Osteoblast (primary cell): Measurements from ENCODE around the gene TMEM45A. TPM values are rescaled to one million over a fixed set of nuclear protein-coding genes. Genes with fewer than 3 reads are reported as not detected.

Experiments used
- DNase-seq: peaks from one replicate; pipeline ENCODE4 v3.0.0; 2011; ENCODE audit warnings: low spot score, mixed read lengths; ENCODE audit not compliant: insufficient read length; ENCODE audit errors: missing footprints
- H2AFZ ChIP-seq: 2 replicates; pipeline ENCODE4 v1.6.0; 2011; ENCODE audit warnings: mild to moderate bottlenecking, low read length
- H3K27ac ChIP-seq: 2 replicates; pipeline ENCODE4 v1.5.1; 2011; ENCODE audit warnings: mild to moderate bottlenecking, low read depth, low read length, moderate library complexity
- H3K27me3 ChIP-seq: 2 replicates; pipeline ENCODE4 v1.6.0; 2012; ENCODE audit warnings: mild to moderate bottlenecking, control low read depth, inconsistent platforms, low read length, moderate library complexity; ENCODE audit not compliant: insufficient read depth
- H3K36me3 ChIP-seq: 2 replicates; pipeline ENCODE4 v1.5.1; 2011; ENCODE audit warnings: mild to moderate bottlenecking, low read length, control low read depth, moderate library complexity; ENCODE audit not compliant: insufficient read depth
- H3K4me1 ChIP-seq: 2 replicates; pipeline ENCODE4 v1.5.1; 2011; ENCODE audit warnings: mild to moderate bottlenecking, low read length, control low read depth, moderate library complexity; ENCODE audit not compliant: insufficient read depth
- H3K4me2 ChIP-seq: 2 replicates; pipeline ENCODE4 v1.6.0; 2011; ENCODE audit warnings: mild to moderate bottlenecking, low read length; ENCODE audit not compliant: insufficient read depth
- H3K4me3 ChIP-seq: fragments of 200-600 bp; sonication (generic); 3 replicates; pipeline ENCODE4 v1.5.1; 2012; ENCODE audit warnings: mild to moderate bottlenecking, low read length, inconsistent platforms; ENCODE audit not compliant: insufficient read depth
- H3K79me2 ChIP-seq: 2 replicates; pipeline ENCODE4 v1.6.0; 2012; ENCODE audit warnings: mild to moderate bottlenecking, low read length, control low read depth, inconsistent platforms; ENCODE audit not compliant: insufficient read depth
- H3K9me3 ChIP-seq: 2 replicates; pipeline ENCODE4 v1.5.1; 2011; ENCODE audit warnings: low read depth, low read length, control low read depth
- H4K20me1 ChIP-seq: 2 replicates; pipeline ENCODE4 v1.6.0; 2012; ENCODE audit warnings: mild to moderate bottlenecking, low read length, control low read depth; ENCODE audit not compliant: insufficient read depth
- CTCF ChIP-seq: IDR thresholded peaks from 2 replicates; pipeline ENCODE4 v1.5.1; 2011; ENCODE audit warnings: mild to moderate bottlenecking, low read depth, low read length, moderate library complexity; ENCODE audit errors: extremely low read depth
- total RNA-seq: library from RNA; depleted of rRNA; stranded (reverse); fragments of >200 nt; gene quantifications from 2 replicates; pipeline ENCODE4 v1.2.3, GENCODE V29; 2012

Gene TMEM45A
- total RNA-seq, 1 donor = 35.5 TPM

GRCh38 chr3:100603469-100603868, 111.0 kb downstream of the TMEM45A start:
- Histone ChIP-seq H3K4me3 (no peak overlapping the region), H3K4me2 (peak overlapping the region; percentile 69)

GRCh38 chr3:100605358-100605757, 112.9 kb downstream of the TMEM45A start:
- no peak overlapping the region for H3K4me2 ChIP-seq
- H2AFZ ChIP-seq = no peak overlapping the region
- H3K27me3 ChIP-seq = peaks cover 25% of the 10 kb centered on the region
- no peaks in the 10 kb centered on the region for H3K36me3 ChIP-seq
- no peaks in the 10 kb centered on the region for H3K79me2 ChIP-seq
- no peak for DNase-seq
- no peak overlapping the region for H3K27ac ChIP-seq
- H3K9me3 ChIP-seq = no peaks in the 10 kb centered on the region
- H3K4me1 ChIP-seq = peaks cover 11% of the 10 kb centered on the region
- H4K20me1 ChIP-seq = no peaks in the 10 kb centered on the region
- H3K4me3 ChIP-seq = no peak overlapping the region
- TF ChIP-seq CTCF = no peak

More at GRCh38 chr3:100603469-100603868, 111.0 kb downstream of the TMEM45A start:
- H3K27me3 ChIP-seq = peaks cover 8% of the 10 kb centered on the region
- no peaks in the 10 kb centered on the region for H3K79me2 ChIP-seq
- peak; percentile 29 for DNase-seq
- H4K20me1 ChIP-seq = no peaks in the 10 kb centered on the region
- no peak overlapping the region for H3K27ac ChIP-seq
- H3K9me3 ChIP-seq = no peaks in the 10 kb centered on the region
- H3K4me1 ChIP-seq = peaks cover 11% of the 10 kb centered on the region
- TF ChIP-seq CTCF = peak; percentile 67
- peak overlapping the region; percentile 53 for H2AFZ ChIP-seq
- H3K36me3 ChIP-seq = no peaks in the 10 kb centered on the region

GRCh38 chr3:100606894-100607512, 114.6 kb downstream of the TMEM45A start:
- no peak overlapping the region for H2AFZ ChIP-seq
- H3K36me3 ChIP-seq = no peaks in the 10 kb centered on the region
- no peaks in the 10 kb centered on the region for H4K20me1 ChIP-seq
- H3K9me3 ChIP-seq = no peaks in the 10 kb centered on the region
- no peak overlapping the region for H3K27ac ChIP-seq
- no peak overlapping the region for H3K4me2 ChIP-seq
- H3K4me1 ChIP-seq = peaks cover 11% of the 10 kb centered on the region
- no peaks in the 10 kb centered on the region for H3K79me2 ChIP-seq
- TF ChIP-seq CTCF = peak; percentile 18
- no peak for DNase-seq
- no peak overlapping the region for H3K4me3 ChIP-seq
- H3K27me3 ChIP-seq = peaks cover 36% of the 10 kb centered on the region

- Histone ChIP-seq H4K20me1 (no peaks in the 10 kb centered on the region), H3K4me2 (no peak within 1 kb of the TSS), H3K4me1 (no peaks in the 10 kb centered on the region), H3K79me2 (no peaks in the 10 kb centered on the region), H3K27ac (no peak within 1 kb of the TSS), H2AFZ (no peak within 1 kb of the TSS), H3K27me3 (peaks cover 41% of the 10 kb centered on the region), H3K4me3 (no peak within 1 kb of the TSS), H3K36me3 (no peaks in the 10 kb centered on the region), H3K9me3 (no peaks in the 10 kb centered on the region)
- no peak for DNase-seq
- no peak for TF ChIP-seq CTCF
Measured at GRCh38 chr3:100609305-100609704, 116.9 kb downstream of the TMEM45A start, which contains the start of gene ADGRG7. Gene ADGRG7, plus strand, starts transcription at chr3:100609601. Its CDS starts 256 bp downstream, at chr3:100609857.
